Body of pancreas (tissue), 4 donors: ENCODE data around the gene PCDH9.

Experiments
- CTCF ChIP-seq, 7 experiments: fragments of 450-650 bp in 4 of 7; fragments of 200-600 bp in 3 of 7; sonication (generic) in 3 of 7; IDR thresholded peaks; one replicate each; pipeline ENCODE4 v1.5.1; 2016 to 2019; ENCODE audit warnings: antibody characterized with exemption in 7 of 7
- POLR2A ChIP-seq, 3 donors: fragments of 450-650 bp; IDR thresholded peaks; one replicate each; pipeline ENCODE4 v1.6.1; 2016; ENCODE audit warnings: antibody characterized with exemption in 3 of 3, mild to moderate bottlenecking in 2 of 3

- TF ChIP-seq CTCF (IDR thresholded peaks at IDR 0.05) (no peak), POLR2A (IDR thresholded peaks at IDR 0.05) (no peak)
These were observed 771.0 kb downstream of the PCDH9 start for GRCh38 chr13:66459143-66459542.
